ENCODE data around the gene GFY.

- TF ChIP-seq EZH2 (IDR thresholded peaks at IDR 0.05; ENCODE audit: borderline replicate concordance, low read length) = no peak
- TF ChIP-seq, protein P1, sequence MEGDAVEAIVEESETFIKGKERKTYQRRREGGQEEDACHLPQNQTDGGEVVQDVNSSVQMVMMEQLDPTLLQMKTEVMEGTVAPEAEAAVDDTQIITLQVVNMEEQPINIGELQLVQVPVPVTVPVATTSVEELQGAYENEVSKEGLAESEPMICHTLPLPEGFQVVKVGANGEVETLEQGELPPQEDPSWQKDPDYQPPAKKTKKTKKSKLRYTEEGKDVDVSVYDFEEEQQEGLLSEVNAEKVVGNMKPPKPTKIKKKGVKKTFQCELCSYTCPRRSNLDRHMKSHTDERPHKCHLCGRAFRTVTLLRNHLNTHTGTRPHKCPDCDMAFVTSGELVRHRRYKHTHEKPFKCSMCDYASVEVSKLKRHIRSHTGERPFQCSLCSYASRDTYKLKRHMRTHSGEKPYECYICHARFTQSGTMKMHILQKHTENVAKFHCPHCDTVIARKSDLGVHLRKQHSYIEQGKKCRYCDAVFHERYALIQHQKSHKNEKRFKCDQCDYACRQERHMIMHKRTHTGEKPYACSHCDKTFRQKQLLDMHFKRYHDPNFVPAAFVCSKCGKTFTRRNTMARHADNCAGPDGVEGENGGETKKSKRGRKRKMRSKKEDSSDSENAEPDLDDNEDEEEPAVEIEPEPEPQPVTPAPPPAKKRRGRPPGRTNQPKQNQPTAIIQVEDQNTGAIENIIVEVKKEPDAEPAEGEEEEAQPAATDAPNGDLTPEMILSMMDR (conservative IDR thresholded peaks at IDR 0.05 in 1 of 2, IDR thresholded peaks at IDR 0.05 in 1 of 2; ENCODE audit: extremely low read depth in 1 of 2, insufficient read depth in 1 of 2, low read depth in 1 of 2, low read length in 2 of 2) = no peak
Measured at GRCh38 chr19:49415810-49416200, 9.4 kb upstream of the GFY start.

Data from mammary epithelial cell (primary cell).